ENCODE results near the gene TMEM212.

- TF ChIP-seq EZH2 (IDR thresholded peaks at IDR 0.05; ENCODE audit: insufficient read depth, poor library complexity, severe bottlenecking) (no peak), EZH2phosphoT487 (IDR thresholded peaks at IDR 0.05; ENCODE audit: insufficient read depth, low read depth) (no peak)
Observed at GRCh38 chr3:171833789-171834460, 9.2 kb upstream of the TMEM212 start.

All from GM23248 (cell line).